ENCODE results near the gene GPR132. TPM values are rescaled to one million over a fixed set of nuclear protein-coding genes. Genes with fewer than 3 reads are reported as not detected.

Gene GPR132
- total RNA-seq, 2 experiments from 2014 or later: 33.4 to 34.2 TPM

DNA sequence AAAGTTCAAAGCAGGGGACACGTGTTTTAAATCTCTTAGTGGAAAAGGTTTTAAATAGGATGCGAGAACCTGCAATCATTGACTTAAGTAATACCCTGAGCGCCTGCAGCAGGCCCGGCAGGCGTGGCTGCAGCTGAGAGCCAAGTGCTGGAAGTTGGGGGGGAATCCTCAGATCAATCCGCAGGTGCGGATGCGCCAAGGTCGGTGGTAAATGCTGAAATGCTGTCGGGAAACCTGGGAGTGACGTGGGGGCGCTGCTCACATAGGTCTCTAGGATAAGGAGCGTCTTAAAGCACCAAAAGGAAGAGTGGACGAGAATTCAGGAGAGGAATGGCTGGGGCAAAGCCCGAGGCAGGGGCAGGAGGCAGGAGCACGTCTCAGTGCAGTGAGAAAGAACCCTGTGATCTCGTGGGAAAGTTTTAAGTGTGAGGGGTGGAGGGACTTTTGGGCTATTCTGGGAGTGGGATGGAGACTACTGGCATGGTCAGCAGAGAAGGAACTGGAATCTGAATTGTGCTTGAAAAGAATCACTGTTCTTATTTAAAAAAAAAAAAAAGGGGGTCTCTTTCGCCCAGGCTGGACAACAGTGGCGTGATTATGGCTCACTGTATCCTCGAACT is 43.5 kb downstream of the GPR132 start:
- Mint-ChIP-seq H3K27ac (peak overlapping the region; percentile 84), H3K4me1 (ENCODE audit: low read depth) (peaks cover 70% of the 10 kb centered on the region), H3K36me3 (peaks cover 27% of the 10 kb centered on the region), H3K27me3 (no peaks in the 10 kb centered on the region), H3K4me3 (peak overlapping the region; percentile 93), H3K9me3 (no peaks in the 10 kb centered on the region)
- DNase-seq: peak; percentile 59
- ChIA-PET POLR2A (interaction anchor here (0.7 to 3.9 kb wide), 5 partner anchors 35 to 279 kb away, joined by 3 to 18 read pairs (median 4); partner anchors contain the start of genes BRF1, CLBA1 and GPR132), CTCF (interaction anchor here (0.6 to 10.2 kb wide), 5 partner anchors 23 to 278 kb away, joined by 3 to 75 read pairs (median 5); no protein-coding TSS in a partner anchor)
- intact Hi-C loops (cut with micrococcal nuclease): loop anchor here (1.0 to 2.0 kb wide), 6 partner anchors 17 to 469 kb away; partner anchors contain the start of genes AHNAK2, BRF1 and TEDC1

DNA sequence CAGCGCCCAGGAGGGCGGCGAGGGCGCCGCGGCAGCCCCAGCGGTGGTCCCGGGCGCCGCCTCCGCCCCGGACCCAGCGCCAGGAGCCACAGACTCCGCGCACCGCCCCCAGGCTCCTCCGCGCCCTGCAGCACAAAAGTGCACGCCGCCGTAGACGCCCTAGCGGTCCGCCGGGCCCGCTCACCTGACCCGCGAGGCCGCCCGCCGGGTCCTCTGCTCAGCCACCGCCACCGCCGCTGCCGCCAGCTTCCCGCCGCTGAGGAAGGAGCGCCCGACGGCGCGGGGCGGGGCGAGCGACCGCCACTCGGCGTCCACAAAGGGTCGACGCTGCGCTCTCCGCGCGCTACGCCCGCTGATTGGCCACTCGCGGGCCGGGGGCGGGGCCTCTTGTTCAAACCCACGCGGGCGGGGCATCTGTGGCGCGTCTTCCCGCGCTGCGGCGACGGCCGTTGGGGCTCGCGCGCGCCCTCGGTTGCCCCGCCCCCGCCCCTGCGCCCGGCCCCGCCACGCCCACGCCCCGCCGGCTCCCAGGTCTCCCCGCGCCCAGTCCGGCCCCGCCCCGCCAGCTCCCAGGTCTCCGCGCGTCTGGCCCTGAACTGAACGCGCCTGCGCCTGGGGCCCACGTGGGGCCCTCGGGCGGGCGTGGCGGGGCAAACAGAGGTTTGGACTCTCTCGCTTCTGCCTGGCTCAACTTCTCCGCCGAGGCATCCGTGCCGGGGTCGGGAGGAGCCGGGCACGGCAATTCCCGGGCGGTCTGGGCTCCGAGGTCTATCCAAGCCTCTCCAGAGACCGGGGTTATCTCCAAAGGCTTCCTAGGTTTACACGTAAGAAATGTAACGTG is 44.2 kb downstream of the GPR132 start, which contains the start of gene CDCA4:
Gene CDCA4, minus strand, starts transcription at position 269 of the 841 bp plus-strand sequence. CDS start 9,154 bp downstream, outside the sequence.
- Mint-ChIP-seq H3K4me1 (ENCODE audit: low read depth) (peaks cover 70% of the 10 kb centered on the region), H3K4me3 (peak within 1 kb of the TSS; percentile 93), H3K9me3 (no peaks in the 10 kb centered on the region), H3K36me3 (peaks cover 34% of the 10 kb centered on the region), H3K27ac (peak within 1 kb of the TSS; percentile 88), H3K27me3 (no peaks in the 10 kb centered on the region)
- DNase-seq: peak; percentile 98
- POLR2A ChIA-PET: interaction anchor here (0.7 to 3.9 kb wide), 10 partner anchors 23 to 280 kb away, joined by 3 to 18 read pairs (median 4); partner anchors contain the start of genes BRF1, CLBA1 and GPR132
- CTCF ChIA-PET: interaction anchor here (1.0 to 10.2 kb wide), 5 partner anchors 23 to 46 kb away, joined by 3 to 75 read pairs (median 5); no protein-coding TSS in a partner anchor
- intact Hi-C loops (cut with micrococcal nuclease): loop anchor here (1.0 to 2.0 kb wide), 6 partner anchors 16 to 470 kb away; partner anchors contain the start of genes AHNAK2, BRF1 and TEDC1

DNA sequence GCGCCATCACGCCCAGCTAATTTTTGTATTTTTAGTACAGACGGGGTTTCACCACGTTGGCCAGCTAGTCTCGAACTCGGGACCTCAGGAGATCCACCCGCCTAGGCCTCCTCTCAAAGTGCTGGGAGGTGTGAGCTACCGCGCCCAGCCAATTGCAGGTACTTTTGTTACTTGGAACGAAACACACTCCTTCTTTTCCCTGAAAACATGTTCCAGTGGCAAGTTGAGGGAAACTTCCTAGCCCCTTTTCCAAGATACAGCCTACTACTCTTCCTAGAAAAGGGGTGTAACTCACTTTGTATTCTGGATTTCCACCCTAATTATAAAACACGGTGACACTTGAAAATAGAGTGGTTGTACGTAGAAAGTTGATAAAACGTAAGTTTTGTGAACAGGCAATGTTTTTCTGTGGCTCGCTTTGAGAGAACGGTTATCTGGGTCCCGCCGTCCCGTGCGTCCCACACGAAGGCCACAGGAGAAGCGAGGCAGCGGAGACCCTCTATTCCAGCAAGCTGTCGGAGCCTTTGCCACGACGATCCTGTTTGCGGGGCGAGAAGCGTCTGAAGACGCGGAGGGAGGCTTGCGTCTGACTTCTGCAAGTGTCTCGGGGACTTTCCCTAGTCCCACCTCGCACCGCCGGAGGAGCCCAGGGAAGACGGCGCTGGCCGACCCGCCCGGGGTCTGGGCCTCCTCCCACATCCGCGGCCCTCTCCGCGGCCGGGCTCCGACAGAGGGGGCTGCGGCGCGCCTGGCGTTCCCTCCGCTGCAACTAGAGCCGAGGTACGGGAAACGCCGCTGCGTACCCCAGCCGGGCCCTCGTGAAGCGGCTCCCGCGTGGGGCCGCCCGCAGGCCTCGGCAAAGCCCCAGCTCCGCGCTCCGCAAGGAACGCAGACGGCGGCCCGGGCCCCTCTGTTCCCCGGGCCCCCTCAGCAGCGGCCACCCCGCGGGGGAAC is 45.1 kb downstream of the GPR132 start:
- intact Hi-C loops (cut with micrococcal nuclease): loop anchor here (2.0 kb wide), 4 partner anchors 15 to 471 kb away; partner anchors contain the start of genes AHNAK2, BRF1 and TEDC1
- CTCF ChIA-PET: interaction anchor here (0.7 to 10.2 kb wide), 7 partner anchors 14 to 120 kb away, joined by 3 to 75 read pairs (median 4); no protein-coding TSS in a partner anchor
- H3K36me3 Mint-ChIP-seq: peaks cover 39% of the 10 kb centered on the region

DNA sequence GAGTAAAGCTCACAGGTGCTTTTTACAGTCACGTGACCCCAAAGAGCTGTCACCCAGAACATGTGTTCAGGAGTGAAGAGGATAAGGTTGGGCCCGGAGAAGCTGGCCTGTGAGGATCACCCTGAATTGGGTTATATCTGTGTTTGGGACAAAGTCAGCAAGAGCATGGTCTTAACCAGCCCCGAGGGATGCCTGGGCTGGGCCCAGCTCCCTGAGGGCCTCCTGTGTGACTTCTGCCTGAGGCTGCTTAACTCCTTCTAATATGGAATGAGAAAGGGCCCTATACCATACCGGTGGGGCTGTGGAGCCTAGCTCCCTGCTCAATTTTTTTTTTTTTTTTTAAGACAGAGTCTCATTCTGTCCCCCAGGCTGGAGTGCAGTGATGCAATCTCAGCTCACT is 46.8 kb downstream of the GPR132 start:
- H3K4me3 Mint-ChIP-seq: peak overlapping the region; percentile 93
- ChIA-PET POLR2A (interaction anchor here (1.1 to 3.9 kb wide), 3 partner anchors 27 to 40 kb away, joined by 3 to 18 read pairs (median 4); partner anchors contain the start of gene CLBA1), CTCF (interaction anchor here (1.5 to 10.2 kb wide), 2 partner anchors 14 to 26 kb away, joined by 4 to 75 read pairs; no protein-coding TSS in a partner anchor)
- peaks cover 74% of the 10 kb centered on the region for H3K4me1 Mint-ChIP-seq (ENCODE audit: low read depth)
- intact Hi-C loops (cut with micrococcal nuclease): no loop called here
- DNase-seq: no peak
- H3K36me3 Mint-ChIP-seq: peaks cover 44% of the 10 kb centered on the region
- no peaks in the 10 kb centered on the region for H3K9me3 Mint-ChIP-seq
- H3K27ac Mint-ChIP-seq: no peak overlapping the region
- no peaks in the 10 kb centered on the region for H3K27me3 Mint-ChIP-seq

More for the DNA sequence above, 45.1 kb downstream of the GPR132 start:
- peak; percentile 72 for DNase-seq
- Mint-ChIP-seq H3K4me3 (peak overlapping the region; percentile 93), H3K4me1 (ENCODE audit: low read depth) (peaks cover 72% of the 10 kb centered on the region), H3K27me3 (no peaks in the 10 kb centered on the region), H3K27ac (peak overlapping the region; percentile 88), H3K9me3 (no peaks in the 10 kb centered on the region)
- POLR2A ChIA-PET: interaction anchor here (0.7 to 3.9 kb wide), 10 partner anchors 12 to 50 kb away, joined by 3 to 18 read pairs (median 5); partner anchors contain the start of genes CLBA1 and GPR132

DNA sequence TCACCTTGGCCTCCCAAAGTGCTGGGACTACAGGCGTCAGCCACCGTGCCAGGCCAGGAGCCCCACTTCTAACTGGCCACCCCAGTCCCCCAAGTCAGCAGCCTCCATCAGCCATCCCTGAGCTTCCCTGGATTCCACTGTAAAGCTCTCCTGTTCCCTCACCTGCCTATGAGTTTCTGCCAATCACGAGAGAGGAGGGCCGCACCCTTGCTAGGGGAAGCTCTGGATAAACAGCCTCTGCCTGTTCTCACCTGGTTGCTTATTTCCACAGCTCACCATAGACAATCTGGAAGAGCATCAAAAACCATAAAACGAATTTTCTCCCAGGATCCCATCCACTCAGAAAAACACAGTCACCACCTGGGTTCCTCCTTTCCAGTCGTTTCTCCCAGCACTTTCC is 49.3 kb downstream of the GPR132 start:
- H3K27ac Mint-ChIP-seq: no peak overlapping the region
- no peaks in the 10 kb centered on the region for H3K9me3 Mint-ChIP-seq
- no peaks in the 10 kb centered on the region for H3K27me3 Mint-ChIP-seq
- ChIA-PET POLR2A (no interaction called here), CTCF (interaction anchor here (0.5 to 10.2 kb wide), 2 partner anchors 28 to 357 kb away, joined by 3 to 75 read pairs; no protein-coding TSS in a partner anchor)
- H3K4me1 Mint-ChIP-seq (ENCODE audit: low read depth): peaks cover 59% of the 10 kb centered on the region
- peaks cover 61% of the 10 kb centered on the region for H3K36me3 Mint-ChIP-seq
- intact Hi-C loops (cut with micrococcal nuclease): no loop called here
- H3K4me3 Mint-ChIP-seq: peak overlapping the region; percentile 16
- DNase-seq: no peak

DNA sequence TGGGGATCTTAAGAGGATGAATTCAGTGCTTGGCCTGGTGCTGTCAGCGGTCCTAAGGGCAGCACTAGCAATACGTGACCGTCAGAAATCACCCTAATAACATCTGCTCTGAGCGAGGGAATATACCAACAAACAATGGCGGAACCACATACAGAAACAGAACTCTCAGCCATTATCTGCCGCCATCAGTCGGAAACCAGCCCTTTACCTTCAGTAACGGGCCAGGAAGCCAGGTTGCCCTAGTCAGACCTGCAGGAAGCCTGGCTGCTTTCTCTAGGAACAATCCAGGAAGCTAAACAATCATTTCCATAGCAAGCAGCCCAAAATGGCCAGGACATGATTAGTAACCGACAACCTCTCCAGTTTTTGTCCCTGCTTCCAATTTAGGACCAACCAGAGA is 50.0 kb downstream of the GPR132 start:
- H3K27ac Mint-ChIP-seq: peak overlapping the region; percentile 6
- no peaks in the 10 kb centered on the region for H3K27me3 Mint-ChIP-seq
- H3K4me1 Mint-ChIP-seq (ENCODE audit: low read depth): peaks cover 59% of the 10 kb centered on the region
- no peak overlapping the region for H3K4me3 Mint-ChIP-seq
- POLR2A ChIA-PET: no interaction called here
- DNase-seq: no peak
- peaks cover 65% of the 10 kb centered on the region for H3K36me3 Mint-ChIP-seq
- CTCF ChIA-PET: interaction anchor here (10.2 kb wide), 1 partner anchor 29 kb away, joined by 75 read pairs; no protein-coding TSS in a partner anchor
- no peaks in the 10 kb centered on the region for H3K9me3 Mint-ChIP-seq
- intact Hi-C loops (cut with micrococcal nuclease): no loop called here

DNA sequence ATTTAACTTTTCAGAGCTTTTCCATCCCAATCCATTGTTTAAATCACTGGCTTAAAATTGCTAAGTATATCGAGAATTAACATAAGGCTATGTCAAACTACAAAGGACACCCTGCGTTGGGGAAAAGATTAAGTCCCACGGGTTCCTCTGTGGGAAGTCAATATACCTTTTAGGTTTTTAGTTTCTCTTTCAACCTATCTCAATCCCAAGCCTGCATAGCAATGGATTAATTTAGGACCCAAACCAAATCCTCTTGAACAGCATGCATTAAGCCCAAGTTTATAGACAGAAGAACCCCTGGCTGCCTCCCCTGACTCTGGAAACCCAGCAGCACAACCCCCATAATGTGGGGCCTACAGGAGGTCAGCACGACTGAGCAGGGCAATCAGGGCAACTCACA is 50.6 kb downstream of the GPR132 start:
- intact Hi-C loops (cut with micrococcal nuclease): no loop called here
- Mint-ChIP-seq H3K9me3 (no peaks in the 10 kb centered on the region), H3K4me1 (ENCODE audit: low read depth) (peaks cover 57% of the 10 kb centered on the region), H3K4me3 (no peak overlapping the region), H3K27ac (no peak overlapping the region), H3K27me3 (no peaks in the 10 kb centered on the region), H3K36me3 (peaks cover 65% of the 10 kb centered on the region)
- no peak for DNase-seq
- CTCF ChIA-PET: interaction anchor here (1.2 to 10.2 kb wide), 2 partner anchors 30 to 39 kb away, joined by 3 to 75 read pairs; no protein-coding TSS in a partner anchor
- POLR2A ChIA-PET: interaction anchor here (0.6 kb wide), 1 partner anchor 72 kb away, joined by 3 read pairs; no protein-coding TSS in a partner anchor

DNA sequence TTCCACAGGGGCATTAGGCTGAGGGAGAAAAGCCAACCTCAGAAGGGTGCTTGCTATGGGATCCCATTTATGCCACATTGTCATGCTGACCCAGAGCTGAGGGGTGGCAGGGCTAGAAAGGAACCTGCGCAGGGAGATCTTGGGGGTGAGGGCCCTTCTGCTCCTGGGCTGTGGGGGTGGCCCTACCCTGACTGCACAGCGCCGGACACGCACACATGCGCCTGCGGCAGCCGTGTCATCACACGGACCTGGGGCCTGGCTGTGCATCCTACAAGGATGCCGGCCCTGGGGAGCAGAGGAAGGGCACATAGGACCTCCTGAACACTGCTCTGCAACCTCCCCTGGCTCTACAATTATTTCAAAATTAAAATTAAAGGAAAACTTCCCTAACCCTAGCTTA is 51.2 kb downstream of the GPR132 start:
- Mint-ChIP-seq H3K9me3 (no peaks in the 10 kb centered on the region), H3K27me3 (no peaks in the 10 kb centered on the region), H3K4me1 (ENCODE audit: low read depth) (peaks cover 51% of the 10 kb centered on the region), H3K36me3 (peaks cover 63% of the 10 kb centered on the region), H3K27ac (no peak overlapping the region), H3K4me3 (no peak overlapping the region)
- POLR2A ChIA-PET: interaction anchor here (0.6 kb wide), 1 partner anchor 73 kb away, joined by 3 read pairs; no protein-coding TSS in a partner anchor
- CTCF ChIA-PET: interaction anchor here (1.2 to 10.2 kb wide), 2 partner anchors 30 to 38 kb away, joined by 3 to 75 read pairs; no protein-coding TSS in a partner anchor
- intact Hi-C loops (cut with micrococcal nuclease): no loop called here
- no peak for DNase-seq

DNA sequence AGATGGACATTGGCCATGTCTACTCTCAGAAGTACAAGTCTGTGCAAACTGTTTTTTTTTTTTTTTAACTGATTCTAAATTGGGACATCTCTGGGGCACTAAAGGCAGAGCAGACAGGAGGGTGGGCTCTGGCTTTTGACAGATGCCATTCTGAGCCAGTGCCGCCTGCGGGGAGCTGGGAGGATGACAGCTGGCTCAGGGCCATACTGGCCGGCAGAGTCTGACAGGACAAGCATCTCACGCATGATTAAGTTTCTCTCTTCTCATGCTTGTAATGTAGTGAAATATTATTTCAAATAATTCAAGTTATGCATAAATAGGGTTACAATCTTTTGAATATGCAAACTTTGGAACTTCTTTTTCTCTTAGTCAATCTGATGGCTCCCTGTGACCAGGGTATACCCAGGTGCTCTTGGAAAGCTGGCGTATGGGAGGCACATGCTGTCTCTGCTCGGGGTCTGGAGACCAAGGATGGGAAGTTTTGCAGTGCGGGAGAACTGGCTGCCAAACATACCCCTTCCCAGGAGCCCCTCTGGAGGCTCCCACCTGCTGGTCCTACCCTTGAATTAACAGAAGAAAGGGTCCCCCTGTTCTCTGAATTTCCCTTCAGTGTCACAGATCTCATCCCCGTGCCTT is 52.0 kb downstream of the GPR132 start:
- peaks cover 57% of the 10 kb centered on the region for H3K36me3 Mint-ChIP-seq
- H3K9me3 Mint-ChIP-seq: no peaks in the 10 kb centered on the region
- no peaks in the 10 kb centered on the region for H3K27me3 Mint-ChIP-seq
- POLR2A ChIA-PET: no interaction called here
- intact Hi-C loops (cut with micrococcal nuclease): no loop called here
- no peak overlapping the region for H3K4me3 Mint-ChIP-seq
- DNase-seq: no peak
- H3K27ac Mint-ChIP-seq: no peak overlapping the region
- CTCF ChIA-PET: interaction anchor here (0.9 to 10.2 kb wide), 2 partner anchors 28 to 31 kb away, joined by 3 to 75 read pairs; partner anchors contain the start of gene CLBA1
- peaks cover 44% of the 10 kb centered on the region for H3K4me1 Mint-ChIP-seq (ENCODE audit: low read depth)
